DOHH2 (cell line): ENCODE results near the gene CACNA2D3.

Experiments used
- CTCF ChIP-seq: fragments of 200-600 bp; sonication (generic); IDR thresholded peaks from one replicate; pipeline ENCODE4 v1.5.1; 2014; ENCODE audit warnings: antibody characterized with exemption, mild to moderate bottlenecking, low read depth, low read length; ENCODE audit not compliant: poor library complexity, severe bottlenecking
- EZH2phosphoT487 ChIP-seq: fragments of 200-600 bp; sonication (generic); IDR thresholded peaks from 2 replicates; pipeline ENCODE4 v1.6.1; 2017; ENCODE audit warnings: borderline replicate concordance, mild to moderate bottlenecking, antibody characterized with exemption, low read length, moderate library complexity, mixed read lengths

DNA sequence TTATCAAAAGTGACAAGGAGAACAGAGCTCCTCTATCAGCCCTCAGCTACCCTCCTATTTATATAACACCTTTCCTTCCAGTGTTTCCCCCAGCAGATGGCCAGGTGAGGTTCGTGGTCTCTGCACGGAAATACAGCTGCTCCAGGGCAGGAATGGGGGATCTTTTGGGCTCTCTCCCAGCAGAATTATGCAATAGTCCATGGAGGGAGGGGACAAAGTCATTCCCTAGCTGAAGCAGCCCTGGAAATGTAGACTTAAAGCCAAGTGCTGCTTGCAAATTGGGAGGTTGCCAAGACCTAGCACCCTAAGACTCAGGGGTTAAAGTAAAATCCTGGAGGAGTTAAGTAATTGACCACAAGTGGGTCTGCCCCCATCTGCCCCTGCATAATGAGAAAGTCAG, 549.2 kb downstream of the CACNA2D3 start:
- no peak for TF ChIP-seq CTCF
- no peak for TF ChIP-seq EZH2phosphoT487
